Effector memory CD4-positive, alpha-beta T cell (primary cell): Measurements from ENCODE around the gene MYL12A.
A peak's percentile ranks its signal among the peaks of the same experiment; 100 is the strongest.
"Not testable (repeated sequence)": the region's sequence is repeated elsewhere in the genome, so short reads cannot be mapped to it uniquely, and the experiment has no call there.

Experiments
- DNase-seq, 3 donors: peaks; one replicate each; pipeline ENCODE4 v3.0.0-alpha.2; 2020
- H3K27ac ChIP-seq: 2 replicates; pipeline ENCODE4 v1.7.0; 2013; ENCODE audit warnings: mild to moderate bottlenecking, low read length, moderate library complexity; ENCODE audit not compliant: insufficient read depth, poor library complexity, severe bottlenecking
- H3K27me3 ChIP-seq: replicated peaks from 2 replicates; pipeline ENCODE4 v1.7.0; 2013; ENCODE audit warnings: mild to moderate bottlenecking, low read length; ENCODE audit not compliant: insufficient read depth, control insufficient read depth, poor library complexity, severe bottlenecking
- H3K36me3 ChIP-seq: 2 replicates; pipeline ENCODE4 v1.7.0; 2013; ENCODE audit warnings: mild to moderate bottlenecking, low read length, moderate library complexity; ENCODE audit not compliant: control insufficient read depth, insufficient read depth
- H3K4me1 ChIP-seq: 2 replicates; pipeline ENCODE4 v1.7.0; 2013; ENCODE audit warnings: low read length, mild to moderate bottlenecking; ENCODE audit not compliant: control insufficient read depth, insufficient read depth, poor library complexity, severe bottlenecking
- H3K4me3 ChIP-seq: 2 replicates; pipeline ENCODE4 v1.7.0; 2013; ENCODE audit warnings: low read length, low read depth, mild to moderate bottlenecking; ENCODE audit not compliant: insufficient read depth, poor library complexity, severe bottlenecking
- H3K9me3 ChIP-seq: 2 replicates; pipeline ENCODE4 v1.7.0; 2013; ENCODE audit warnings: mild to moderate bottlenecking, low read length, moderate library complexity; ENCODE audit not compliant: control insufficient read depth

MYL12A gene

GRCh38 chr18:3265564-3266033 is 18.0 kb downstream of the MYL12A start:
- Histone ChIP-seq H3K27ac (peak overlapping the region; percentile 40), H3K27me3 (no peaks in the 10 kb centered on the region), H3K36me3 (no peaks in the 10 kb centered on the region), H3K9me3 (no peaks in the 10 kb centered on the region), H3K4me1 (peaks cover 48% of the 10 kb centered on the region), H3K4me3 (no peak overlapping the region)
- no peak for DNase-seq

- Histone ChIP-seq H3K4me1 (peaks cover 43% of the 10 kb centered on the region), H3K27ac (peak overlapping the region; percentile 40), H3K9me3 (no peaks in the 10 kb centered on the region), H3K4me3 (no peak overlapping the region), H3K27me3 (no peaks in the 10 kb centered on the region), H3K36me3 (no peaks in the 10 kb centered on the region)
- DNase-seq = no peak
These were observed 18.5 kb downstream of the MYL12A start for GRCh38 chr18:3266062-3266608.

GRCh38 chr18:3268306-3268705 is 20.7 kb downstream of the MYL12A start:
- Histone ChIP-seq H3K4me3 (no peak overlapping the region), H3K27ac (no peak overlapping the region), H3K36me3 (no peaks in the 10 kb centered on the region), H3K9me3 (no peaks in the 10 kb centered on the region), H3K4me1 (peaks cover 43% of the 10 kb centered on the region), H3K27me3 (no peaks in the 10 kb centered on the region)
- no peak for DNase-seq

GRCh38 chr18:3269241-3269913 is 21.8 kb downstream of the MYL12A start:
- Histone ChIP-seq H3K9me3 (no peaks in the 10 kb centered on the region), H3K4me1 (peaks cover 39% of the 10 kb centered on the region), H3K27ac (no peak overlapping the region), H3K4me3 (no peak overlapping the region), H3K27me3 (no peaks in the 10 kb centered on the region), H3K36me3 (peaks cover 10% of the 10 kb centered on the region)
- DNase-seq = no peak

- Histone ChIP-seq H3K4me3 (no peak overlapping the region), H3K9me3 (no peaks in the 10 kb centered on the region), H3K4me1 (peaks cover 39% of the 10 kb centered on the region), H3K27ac (no peak overlapping the region), H3K36me3 (peaks cover 15% of the 10 kb centered on the region), H3K27me3 (no peaks in the 10 kb centered on the region)
- DNase-seq = no peak
These were observed 22.3 kb downstream of the MYL12A start for GRCh38 chr18:3269914-3270299.

GRCh38 chr18:3273042-3273441 is 25.4 kb downstream of the MYL12A start:
- Histone ChIP-seq H3K9me3 (no peaks in the 10 kb centered on the region), H3K27me3 (no peaks in the 10 kb centered on the region), H3K4me3 (no peak overlapping the region), H3K4me1 (peaks cover 10% of the 10 kb centered on the region), H3K36me3 (peaks cover 42% of the 10 kb centered on the region), H3K27ac (no peak overlapping the region)
- no peak for DNase-seq

GRCh38 chr18:3277643-3278213 is 30.1 kb downstream of the MYL12A start:
- H3K4me3 ChIP-seq, DNase-seq, H3K4me1 ChIP-seq, H3K27ac ChIP-seq, H3K27me3 ChIP-seq, H3K9me3 ChIP-seq: not testable (repeated sequence)
- peaks cover 47% of the 10 kb centered on the region for H3K36me3 ChIP-seq

GRCh38 chr18:3279201-3280185 is 31.9 kb downstream of the MYL12A start:
- H3K36me3 ChIP-seq = peaks cover 36% of the 10 kb centered on the region
- no peaks in the 10 kb centered on the region for H3K4me1 ChIP-seq
- H3K4me3 ChIP-seq = no peak overlapping the region
- no peak for DNase-seq
- no peak overlapping the region for H3K27ac ChIP-seq
- H3K9me3 ChIP-seq = no peaks in the 10 kb centered on the region
- no peaks in the 10 kb centered on the region for H3K27me3 ChIP-seq

GRCh38 chr18:3281456-3282400 is 34.1 kb downstream of the MYL12A start:
- Histone ChIP-seq H3K27ac (no peak overlapping the region), H3K36me3 (peaks cover 15% of the 10 kb centered on the region), H3K9me3 (no peaks in the 10 kb centered on the region), H3K4me3 (no peak overlapping the region), H3K27me3 (no peaks in the 10 kb centered on the region), H3K4me1 (no peaks in the 10 kb centered on the region)
- DNase-seq = no peak
